ENCODE data around the gene ZC3H12D.
"Not testable (repeated sequence)": the region's sequence is repeated elsewhere in the genome, so short reads cannot be mapped to it uniquely, and the experiment has no call there.

Gene ZC3H12D

GRCh38 chr6:149483849-149484655, 762 bp downstream of the ZC3H12D start:
- DNase-seq (ENCODE audit: extremely low read depth in 1 of 2, low read depth in 1 of 2) = no peak

- no peak for DNase-seq (ENCODE audit: extremely low read depth in 1 of 2, low read depth in 1 of 2)
These were observed 1.5 kb downstream of the ZC3H12D start for GRCh38 chr6:149483334-149483725.

GRCh38 chr6:149482545-149483333, 2.1 kb downstream of the ZC3H12D start:
- DNase-seq (ENCODE audit: extremely low read depth in 1 of 2, low read depth in 1 of 2) = no peak

GRCh38 chr6:149480502-149481280, 4.1 kb downstream of the ZC3H12D start:
- DNase-seq (ENCODE audit: extremely low read depth in 1 of 2, low read depth in 1 of 2) = no peak

GRCh38 chr6:149478631-149479314, 6.0 kb downstream of the ZC3H12D start:
- DNase-seq (ENCODE audit: extremely low read depth in 1 of 2, low read depth in 1 of 2) = no peak

GRCh38 chr6:149477544-149477943, 7.3 kb downstream of the ZC3H12D start:
- no peak for DNase-seq (ENCODE audit: extremely low read depth in 1 of 2, low read depth in 1 of 2)

GRCh38 chr6:149476789-149477455, 7.9 kb downstream of the ZC3H12D start:
- DNase-seq (ENCODE audit: extremely low read depth in 1 of 2, low read depth in 1 of 2) = no peak

- DNase-seq (ENCODE audit: extremely low read depth in 1 of 2, low read depth in 1 of 2) = no peak
These were observed 10.5 kb downstream of the ZC3H12D start for GRCh38 chr6:149474108-149474935.

GRCh38 chr6:149473080-149474052, 11.4 kb downstream of the ZC3H12D start:
- DNase-seq (ENCODE audit: extremely low read depth in 1 of 2, low read depth in 1 of 2) = no peak

- DNase-seq (ENCODE audit: extremely low read depth in 1 of 2, low read depth in 1 of 2) = no peak
These were observed 12.6 kb downstream of the ZC3H12D start for GRCh38 chr6:149472241-149472640.

GRCh38 chr6:149471801-149472200, 13.0 kb downstream of the ZC3H12D start:
- DNase-seq (ENCODE audit: extremely low read depth in 1 of 2, low read depth in 1 of 2) = no peak

GRCh38 chr6:149470948-149471347, 13.9 kb downstream of the ZC3H12D start:
- DNase-seq (ENCODE audit: extremely low read depth in 1 of 2, low read depth in 1 of 2) = no peak

- no peak for DNase-seq (ENCODE audit: extremely low read depth in 1 of 2, low read depth in 1 of 2)
These were observed 16.6 kb downstream of the ZC3H12D start for GRCh38 chr6:149468179-149468578.

GRCh38 chr6:149467265-149467664, 17.5 kb downstream of the ZC3H12D start:
- DNase-seq (ENCODE audit: extremely low read depth in 1 of 2, low read depth in 1 of 2) = no peak

GRCh38 chr6:149464411-149464810, 20.4 kb downstream of the ZC3H12D start:
- no peak for DNase-seq (ENCODE audit: extremely low read depth in 1 of 2, low read depth in 1 of 2)

GRCh38 chr6:149463781-149464180, 21.0 kb downstream of the ZC3H12D start:
- no peak for DNase-seq (ENCODE audit: extremely low read depth in 1 of 2, low read depth in 1 of 2)

GRCh38 chr6:149462712-149463111, 22.1 kb downstream of the ZC3H12D start:
- not testable (repeated sequence) for DNase-seq (ENCODE audit: extremely low read depth in 1 of 2, low read depth in 1 of 2)

GRCh38 chr6:149461670-149462069, 23.1 kb downstream of the ZC3H12D start:
- no peak for DNase-seq (ENCODE audit: extremely low read depth in 1 of 2, low read depth in 1 of 2)
